Mesothelial cell of epicardium (in vitro differentiated cells): ENCODE data around the gene SENP1. TPM values are rescaled to one million over a fixed set of nuclear protein-coding genes. Genes with fewer than 3 reads are reported as not detected.

Source experiments
- DNase-seq, 2 experiments: peaks; one replicate each; pipeline ENCODE4 v3.0.0; 2021; ENCODE audit warnings: low spot score in 2 of 2; ENCODE audit not compliant: unreplicated experiment in 2 of 2
- H3K27ac Mint-ChIP-seq: 2 replicates; pipeline ENCODE4 v1.8.0; 2021; ENCODE audit warnings: mixed read lengths
- H3K27me3 Mint-ChIP-seq: 2 replicates; pipeline ENCODE4 v1.8.0; 2021; ENCODE audit warnings: low read depth, mixed read lengths
- H3K36me3 Mint-ChIP-seq: 2 replicates; pipeline ENCODE4 v1.8.0; 2021; ENCODE audit warnings: mixed read lengths
- H3K4me1 Mint-ChIP-seq: 2 replicates; pipeline ENCODE4 v1.8.0; 2021; ENCODE audit warnings: mixed read lengths
- H3K4me3 Mint-ChIP-seq: 2 replicates; pipeline ENCODE4 v1.8.0; 2021; ENCODE audit warnings: mild to moderate bottlenecking, moderate library complexity, mixed read lengths
- H3K9me3 Mint-ChIP-seq: 2 replicates; pipeline ENCODE4 v1.8.0; 2021; ENCODE audit warnings: mixed read lengths
- total RNA-seq: library from RNA; stranded (reverse); gene quantifications from 3 replicates; pipeline ENCODE4 v1.2.1, GENCODE V29; 2021
- TF ChIP-seq, protein P1 (sequence below): fragments of 200-600 bp; sonication (generic); IDR thresholded peaks from one replicate; pipeline ENCODE4 v1.5.0; 2021; ENCODE audit warnings: antibody characterized with exemption; ENCODE audit not compliant: unreplicated experiment

The SENP1 gene
- total RNA-seq, 1 donor from 2014 or later = 31.1 TPM

DNA sequence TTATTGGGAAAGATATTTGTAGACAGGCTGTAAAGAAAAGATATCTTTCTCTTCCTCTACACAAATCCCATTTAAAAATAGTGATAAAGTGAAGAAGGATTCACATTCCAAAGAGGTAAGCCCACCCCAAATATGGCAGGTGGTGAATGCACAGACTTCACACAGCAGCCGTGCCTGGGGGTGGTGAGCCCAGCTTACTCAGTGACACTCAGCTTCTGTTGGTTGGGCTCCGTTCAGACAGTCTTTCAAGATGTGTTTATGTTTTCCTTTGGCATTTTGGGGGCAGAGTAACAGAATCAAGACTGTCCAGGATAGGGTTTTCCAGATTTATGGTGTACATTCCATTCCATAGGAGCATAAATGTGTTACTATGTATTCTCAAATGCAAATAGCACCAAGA, 97.5 kb downstream of the SENP1 start:
- Mint-ChIP-seq H3K4me1 (peaks cover 29% of the 10 kb centered on the region), H3K4me3 (no peak overlapping the region), H3K27me3 (peaks cover 72% of the 10 kb centered on the region), H3K36me3 (no peaks in the 10 kb centered on the region), H3K27ac (no peak overlapping the region), H3K9me3 (no peaks in the 10 kb centered on the region)
- no peak for DNase-seq
- TF ChIP-seq, protein P1, sequence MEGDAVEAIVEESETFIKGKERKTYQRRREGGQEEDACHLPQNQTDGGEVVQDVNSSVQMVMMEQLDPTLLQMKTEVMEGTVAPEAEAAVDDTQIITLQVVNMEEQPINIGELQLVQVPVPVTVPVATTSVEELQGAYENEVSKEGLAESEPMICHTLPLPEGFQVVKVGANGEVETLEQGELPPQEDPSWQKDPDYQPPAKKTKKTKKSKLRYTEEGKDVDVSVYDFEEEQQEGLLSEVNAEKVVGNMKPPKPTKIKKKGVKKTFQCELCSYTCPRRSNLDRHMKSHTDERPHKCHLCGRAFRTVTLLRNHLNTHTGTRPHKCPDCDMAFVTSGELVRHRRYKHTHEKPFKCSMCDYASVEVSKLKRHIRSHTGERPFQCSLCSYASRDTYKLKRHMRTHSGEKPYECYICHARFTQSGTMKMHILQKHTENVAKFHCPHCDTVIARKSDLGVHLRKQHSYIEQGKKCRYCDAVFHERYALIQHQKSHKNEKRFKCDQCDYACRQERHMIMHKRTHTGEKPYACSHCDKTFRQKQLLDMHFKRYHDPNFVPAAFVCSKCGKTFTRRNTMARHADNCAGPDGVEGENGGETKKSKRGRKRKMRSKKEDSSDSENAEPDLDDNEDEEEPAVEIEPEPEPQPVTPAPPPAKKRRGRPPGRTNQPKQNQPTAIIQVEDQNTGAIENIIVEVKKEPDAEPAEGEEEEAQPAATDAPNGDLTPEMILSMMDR = no peak

DNA sequence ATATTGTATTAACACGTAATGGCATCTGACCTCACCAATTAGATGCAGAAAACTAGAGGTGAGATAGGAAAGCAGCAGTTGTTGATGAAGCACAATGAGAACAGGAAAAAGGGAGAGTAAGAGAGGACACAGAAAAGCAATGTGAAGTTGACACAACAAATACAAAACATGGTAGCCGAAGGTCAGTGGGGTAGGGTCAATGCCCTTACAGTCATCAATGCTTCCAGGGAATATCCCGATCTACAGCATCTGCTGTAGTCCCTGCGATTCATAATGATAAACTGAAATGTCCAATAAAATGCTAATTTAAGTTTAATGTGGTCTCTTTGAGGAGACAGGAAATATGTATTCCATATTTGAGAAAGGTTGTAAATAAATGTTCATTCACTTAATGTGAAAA, 98.7 kb downstream of the SENP1 start:
- H3K27me3 Mint-ChIP-seq = peaks cover 77% of the 10 kb centered on the region
- H3K27ac Mint-ChIP-seq = no peak overlapping the region
- no peak for DNase-seq
- no peaks in the 10 kb centered on the region for H3K36me3 Mint-ChIP-seq
- no peaks in the 10 kb centered on the region for H3K9me3 Mint-ChIP-seq
- no peak overlapping the region for H3K4me3 Mint-ChIP-seq
- peaks cover 39% of the 10 kb centered on the region for H3K4me1 Mint-ChIP-seq
- TF ChIP-seq, protein P1 = no peak

DNA sequence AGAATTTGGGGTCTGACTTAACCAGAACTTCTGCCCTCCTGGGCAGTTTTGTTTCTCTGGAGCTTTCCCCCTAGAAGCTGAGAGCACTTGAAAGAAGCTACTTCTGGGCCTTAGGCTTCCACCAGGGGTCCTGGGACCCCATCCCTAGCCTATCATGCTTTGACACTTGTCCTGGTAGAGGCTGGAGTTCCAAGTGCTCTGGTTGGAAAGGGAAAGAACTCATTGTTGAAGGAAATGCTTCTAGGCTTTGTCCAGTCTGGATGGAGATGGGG, 100.2 kb downstream of the SENP1 start:
- Mint-ChIP-seq H3K27me3 (peaks cover 69% of the 10 kb centered on the region), H3K4me3 (peak overlapping the region; percentile 51), H3K36me3 (no peaks in the 10 kb centered on the region), H3K27ac (no peak overlapping the region), H3K4me1 (peaks cover 47% of the 10 kb centered on the region), H3K9me3 (no peaks in the 10 kb centered on the region)
- no peak for DNase-seq
- TF ChIP-seq, protein P1 = no peak

DNA sequence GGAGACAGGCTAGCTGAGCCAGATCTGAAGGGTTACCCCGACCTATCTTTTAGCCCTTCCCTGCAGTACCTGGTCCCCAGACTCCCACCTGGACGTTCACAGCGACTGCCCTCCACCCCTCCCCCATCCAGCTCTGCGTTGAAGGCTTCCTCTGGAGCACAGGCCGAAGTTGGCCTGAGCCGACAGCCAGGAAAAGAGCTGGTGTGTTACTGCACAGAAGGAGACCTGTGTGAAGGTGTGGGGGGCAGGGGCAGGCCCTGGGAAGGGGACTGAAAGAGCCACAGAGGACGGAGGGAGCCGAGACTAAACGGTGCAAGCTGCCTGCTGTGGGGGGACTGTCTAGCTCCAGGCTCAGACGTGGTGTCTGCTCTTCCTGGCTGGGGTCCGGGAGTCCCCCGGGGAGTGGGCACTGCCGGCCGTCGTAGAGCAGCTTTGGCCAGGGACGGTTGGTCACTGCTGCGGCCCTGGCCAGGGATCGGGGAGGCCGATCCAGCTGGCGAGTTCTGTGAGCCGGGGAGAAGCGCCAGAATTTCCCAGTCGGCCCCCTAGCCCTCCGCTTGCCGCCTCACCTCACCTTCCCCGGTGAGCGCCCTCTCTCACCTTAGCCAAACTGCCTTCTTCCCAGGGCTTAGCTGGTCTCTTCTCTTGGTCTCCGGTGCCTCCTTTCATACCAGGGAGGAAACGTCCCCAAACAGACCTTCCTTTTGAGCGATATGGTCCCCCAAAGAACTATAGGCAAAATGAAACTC, 100.7 kb downstream of the SENP1 start:
- Mint-ChIP-seq H3K4me3 (peak overlapping the region; percentile 51), H3K36me3 (no peaks in the 10 kb centered on the region), H3K27ac (no peak overlapping the region), H3K4me1 (peaks cover 52% of the 10 kb centered on the region), H3K9me3 (no peaks in the 10 kb centered on the region), H3K27me3 (peaks cover 68% of the 10 kb centered on the region)
- DNase-seq = no peak
- TF ChIP-seq, protein P1 = no peak

DNA sequence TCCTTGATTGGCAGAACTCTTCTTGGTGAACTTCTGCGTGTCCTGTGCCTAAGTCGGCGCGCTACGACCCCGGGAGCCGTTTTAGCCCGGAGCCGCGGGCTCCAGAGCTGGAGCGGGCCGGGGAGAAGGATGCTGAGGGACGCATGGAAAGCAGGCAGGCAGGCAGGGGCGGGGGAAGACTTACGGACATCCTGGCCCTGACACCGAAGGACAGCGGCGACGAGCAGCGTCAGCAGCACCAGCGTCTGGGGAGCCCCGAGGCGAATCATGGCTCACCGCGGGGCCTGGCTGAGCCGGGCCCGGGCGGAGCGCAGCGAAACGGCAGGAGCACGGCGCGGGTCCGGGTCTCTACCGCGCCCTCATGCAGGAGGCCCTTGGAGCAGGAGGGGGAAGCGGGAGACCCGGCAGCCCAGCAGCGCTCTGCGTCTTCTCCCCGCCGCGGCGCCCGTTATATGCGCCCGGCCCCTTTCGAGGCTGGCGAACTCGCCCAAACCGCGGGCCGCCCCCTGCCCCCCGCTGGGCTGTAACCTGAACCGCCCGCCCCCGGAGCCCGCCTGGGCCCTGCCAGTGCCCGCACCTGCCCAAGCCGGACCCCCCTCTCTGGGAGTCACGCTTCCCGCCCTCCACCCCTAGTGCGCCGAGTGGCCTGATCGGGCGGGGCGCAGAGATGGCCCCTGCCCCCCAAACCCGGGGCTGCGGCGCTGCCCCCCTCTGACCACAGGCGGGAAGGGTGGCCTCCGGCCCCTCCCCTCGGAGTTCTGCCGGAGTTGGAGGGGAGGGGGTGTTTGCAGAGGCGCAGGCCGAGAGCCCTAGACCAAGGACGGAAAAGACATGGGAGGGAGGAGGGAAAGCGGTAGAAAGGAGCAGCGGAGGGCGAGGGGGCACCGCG, 101.6 kb downstream of the SENP1 start, which contains the start of gene COL2A1:
COL2A1 (minus strand) TSS at position 424 of the 889 bp plus-strand sequence; CDS start at position 269, 155 bp downstream.
- TF ChIP-seq, protein P1 = no peak
- H3K27me3 Mint-ChIP-seq = peaks cover 62% of the 10 kb centered on the region
- H3K4me1 Mint-ChIP-seq = peaks cover 53% of the 10 kb centered on the region
- DNase-seq = peak in 1 of 2 experiments; percentile 69
- H3K36me3 Mint-ChIP-seq = no peaks in the 10 kb centered on the region
- H3K9me3 Mint-ChIP-seq = no peaks in the 10 kb centered on the region
- H3K4me3 Mint-ChIP-seq = peak within 1 kb of the TSS; percentile 77
- H3K27ac Mint-ChIP-seq = peak within 1 kb of the TSS; percentile 92
